CD4-positive, alpha-beta memory T cell (primary cell): Measurements from ENCODE around the gene DBF4. TPM values are rescaled to one million over a fixed set of nuclear protein-coding genes. Genes with fewer than 3 reads are reported as not detected.
"Not testable (repeated sequence)": the region's sequence is repeated elsewhere in the genome, so short reads cannot be mapped to it uniquely, and the experiment has no call there.

Experiments used
- CTCF ChIA-PET: fragments of 350-600 bp; sonication (Branson Sonifier 250); formaldehyde crosslinking; loops from one replicate; lab custom pipeline; 2021; ENCODE audit warnings: inconsistent platforms; ENCODE audit not compliant: partially characterized antibody; lab: Charles Lee
- POLR2A ChIA-PET: fragments of 350-600 bp; sonication (Branson Sonifier 250); formaldehyde crosslinking; loops from one replicate; lab custom pipeline; 2021; ENCODE audit not compliant: partially characterized antibody; lab: Charles Lee
- DNase-seq, 5 donors: peaks; one replicate each; pipeline versions ENCODE4 v3.0.0 to v3.0.0-alpha.2; 2020 to 2022; ENCODE audit warnings: mixed read lengths in 1 of 5
- H3K27ac ChIP-seq: one replicate; pipeline ENCODE4 v1.7.0; 2013; ENCODE audit warnings: low read depth, low read length
- H3K27me3 ChIP-seq: 2 replicates; pipeline ENCODE4 v1.7.0; 2013; ENCODE audit warnings: mild to moderate bottlenecking, low read length, moderate library complexity; ENCODE audit not compliant: insufficient read depth
- H3K36me3 ChIP-seq: 2 replicates; pipeline ENCODE4 v1.7.0; 2013; ENCODE audit warnings: mild to moderate bottlenecking, low read length, moderate library complexity; ENCODE audit not compliant: insufficient read depth
- H3K4me1 ChIP-seq: 2 replicates; pipeline ENCODE4 v1.7.0; 2013; ENCODE audit warnings: mild to moderate bottlenecking, low read length, moderate library complexity; ENCODE audit not compliant: insufficient read depth
- H3K4me3 ChIP-seq, 2 donors: one replicate each; pipeline ENCODE4 v1.7.0; 2013; ENCODE audit warnings: low read length in 2 of 2, mild to moderate bottlenecking in 1 of 2
- H3K9me3 ChIP-seq, 2 donors: one replicate each; pipeline ENCODE4 v1.7.0; 2013; ENCODE audit warnings: low read length in 2 of 2, control low read depth in 1 of 2; ENCODE audit not compliant: control insufficient read depth in 1 of 2
- H3K27ac Mint-ChIP-seq, 7 donors: one replicate each; pipeline ENCODE4 v1.8.0; 2020 to 2021; ENCODE audit warnings: mixed read lengths in 7 of 7, mild to moderate bottlenecking in 6 of 7, inconsistent platforms in 3 of 7, moderate library complexity in 3 of 7
- H3K27me3 Mint-ChIP-seq, 2 donors: one replicate each; pipeline ENCODE4 v1.8.0; 2020 to 2021; ENCODE audit warnings: mixed read lengths in 2 of 2
- H3K36me3 Mint-ChIP-seq, 2 donors: one replicate each; pipeline ENCODE4 v1.8.0; 2020 to 2021; ENCODE audit warnings: mixed read lengths in 2 of 2, inconsistent platforms in 1 of 2, mild to moderate bottlenecking in 1 of 2
- H3K4me1 Mint-ChIP-seq, 4 donors: one replicate each; pipeline ENCODE4 v1.8.0; 2020 to 2021; ENCODE audit warnings: mixed read lengths in 4 of 4, mild to moderate bottlenecking in 1 of 4
- H3K4me3 Mint-ChIP-seq, 8 donors: one replicate each; pipeline ENCODE4 v1.8.0; 2020 to 2021; ENCODE audit warnings: mixed read lengths in 8 of 8, mild to moderate bottlenecking in 7 of 8, moderate library complexity in 6 of 8, inconsistent platforms in 3 of 8
- H3K9me3 Mint-ChIP-seq, 8 donors: one replicate each; pipeline ENCODE4 v1.8.0; 2020 to 2021; ENCODE audit warnings: mixed read lengths in 8 of 8, mild to moderate bottlenecking in 5 of 8, inconsistent platforms in 3 of 8, moderate library complexity in 1 of 8
- intact Hi-C: fragments of 100-400 bp; cut with micrococcal nuclease; formaldehyde crosslinking; loops from one replicate; pipeline ENCODE4 v1.15.1; 2023
- polyA plus RNA-seq, 2 donors: library from polyadenylated mRNA; unstranded; fragments of 300-500 nt; fragmentation: Illumina TruSeq; gene quantifications; one replicate each; pipeline ENCODE4 v1.2.3, GENCODE V29; 2021
- total RNA-seq, 2 experiments: library from RNA; stranded (reverse); gene quantifications; one replicate each; pipeline ENCODE4 v1.2.3, GENCODE V29; 2021

DBF4 gene, protein sequence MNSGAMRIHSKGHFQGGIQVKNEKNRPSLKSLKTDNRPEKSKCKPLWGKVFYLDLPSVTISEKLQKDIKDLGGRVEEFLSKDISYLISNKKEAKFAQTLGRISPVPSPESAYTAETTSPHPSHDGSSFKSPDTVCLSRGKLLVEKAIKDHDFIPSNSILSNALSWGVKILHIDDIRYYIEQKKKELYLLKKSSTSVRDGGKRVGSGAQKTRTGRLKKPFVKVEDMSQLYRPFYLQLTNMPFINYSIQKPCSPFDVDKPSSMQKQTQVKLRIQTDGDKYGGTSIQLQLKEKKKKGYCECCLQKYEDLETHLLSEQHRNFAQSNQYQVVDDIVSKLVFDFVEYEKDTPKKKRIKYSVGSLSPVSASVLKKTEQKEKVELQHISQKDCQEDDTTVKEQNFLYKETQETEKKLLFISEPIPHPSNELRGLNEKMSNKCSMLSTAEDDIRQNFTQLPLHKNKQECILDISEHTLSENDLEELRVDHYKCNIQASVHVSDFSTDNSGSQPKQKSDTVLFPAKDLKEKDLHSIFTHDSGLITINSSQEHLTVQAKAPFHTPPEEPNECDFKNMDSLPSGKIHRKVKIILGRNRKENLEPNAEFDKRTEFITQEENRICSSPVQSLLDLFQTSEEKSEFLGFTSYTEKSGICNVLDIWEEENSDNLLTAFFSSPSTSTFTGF
- 10 to 100 TPM; 25.3 to 29.0 TPM for total RNA-seq
- polyA plus RNA-seq: 10 to 100 TPM; 26.9 to 29.1 TPM

DNA sequence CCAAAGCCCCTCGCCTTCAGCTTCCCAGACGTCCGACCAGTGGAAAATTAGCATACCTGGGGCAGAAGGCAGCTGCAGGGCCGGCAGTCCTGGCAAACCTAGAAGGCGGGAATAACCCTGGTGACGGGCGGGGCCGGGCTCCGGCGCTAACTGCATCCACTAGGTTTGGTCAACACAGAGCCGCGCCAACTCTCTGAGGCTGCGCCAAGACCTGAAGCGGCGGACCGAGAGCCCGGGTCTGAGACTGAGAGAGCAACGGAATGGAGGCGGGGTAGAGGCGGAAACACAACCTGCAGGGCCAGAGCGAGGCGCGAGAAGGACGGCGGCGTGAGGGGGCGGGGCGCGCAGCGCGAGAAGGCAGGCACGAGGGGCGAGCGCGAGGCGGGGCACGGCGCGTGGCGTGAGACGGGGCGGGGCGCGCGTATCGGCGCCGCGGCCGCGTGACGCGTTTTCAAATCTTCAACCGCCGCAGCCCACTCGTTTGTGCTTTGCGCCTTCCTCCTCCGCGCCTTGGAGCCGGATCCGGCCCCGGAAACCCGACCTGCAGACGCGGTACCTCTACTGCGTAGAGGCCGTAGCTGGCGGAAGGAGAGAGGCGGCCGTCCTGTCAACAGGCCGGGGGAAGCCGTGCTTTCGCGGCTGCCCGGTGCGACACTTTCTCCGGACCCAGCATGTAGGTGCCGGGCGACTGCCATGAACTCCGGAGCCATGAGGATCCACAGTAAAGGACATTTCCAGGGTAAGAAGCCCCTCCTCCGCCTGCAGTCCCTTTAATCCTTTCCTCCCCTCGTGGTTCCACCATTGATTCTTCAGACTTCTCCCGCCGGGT, at the start of gene DBF4, which contains the start of gene SLC25A40:
TSS of gene DBF4 (plus strand) at position 454 of the 829 bp plus-strand sequence. CDS start at position 694, 240 bp downstream.
TSS of gene SLC25A40 (minus strand) at position 321 of the 829 bp plus-strand sequence. CDS start 17,633 bp downstream, outside the sequence.
- Histone ChIP-seq H3K9me3 (no peaks in the 10 kb centered on the region), H3K4me1 (peaks cover 43% of the 10 kb centered on the region), H3K36me3 (no peaks in the 10 kb centered on the region), H3K27ac (peak within 1 kb of the TSS; percentile 91), H3K4me3 (peak within 1 kb of the TSS; percentile 79 to 80), H3K27me3 (no peaks in the 10 kb centered on the region)
- peak within 1 kb of the TSS; percentile 71 to 99 (median 97) for H3K27ac Mint-ChIP-seq
- no peaks in the 10 kb centered on the region for H3K27me3 Mint-ChIP-seq
- peaks cover 24 to 39% of the 10 kb centered on the region in 2 donors for H3K36me3 Mint-ChIP-seq
- CTCF ChIA-PET: interaction anchor here (1.0 to 1.4 kb wide), 3 partner anchors 10 to 344 kb away, joined by 3 to 10 read pairs (median 4); partner anchors contain the start of gene ADAM22
- H3K9me3 Mint-ChIP-seq: peaks cover 0 to 8% (median 4%) of the 10 kb centered on the region in 8 donors
- POLR2A ChIA-PET: interaction anchor here (1.0 to 3.2 kb wide), 8 partner anchors 12 to 724 kb away, joined by 3 to 22 read pairs (median 4); partner anchors contain the start of genes ADAM22, CROT, DMTF1 and TMEM243
- peak within 1 kb of the TSS; percentile 93 to 97 (median 95) for H3K4me3 Mint-ChIP-seq
- intact Hi-C loops: loop anchor here (1.0 to 5.0 kb wide), 8 partner anchors 23 to 724 kb away; partner anchors contain the start of genes ADAM22, CROT, DMTF1 and RUNDC3B
- DNase-seq: peak; percentile 91 to 96 (median 95)
- peaks cover 37 to 58% (median 46%) of the 10 kb centered on the region in 4 donors for H3K4me1 Mint-ChIP-seq

DNA sequence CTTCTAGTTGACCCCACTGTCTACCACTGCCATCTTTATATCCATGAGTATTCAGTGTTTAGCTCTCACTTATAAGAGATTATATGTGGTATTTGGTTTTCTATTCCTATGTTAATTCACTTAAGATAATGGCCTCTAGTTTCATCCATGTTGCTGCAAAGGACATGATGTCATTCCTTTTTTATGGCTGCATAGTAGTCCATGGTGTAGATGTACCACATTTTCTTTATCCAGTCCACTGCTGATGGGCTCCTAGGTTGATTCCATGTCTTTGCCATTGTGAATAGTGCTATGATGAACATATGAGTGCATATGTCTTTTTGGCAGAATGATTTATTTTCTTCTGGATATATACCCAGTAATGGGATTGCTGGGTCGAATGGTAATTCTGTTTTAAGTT, 47.9 kb upstream of the DBF4 start:
- H3K36me3 ChIP-seq, H3K4me3 Mint-ChIP-seq, DNase-seq, H3K27ac Mint-ChIP-seq, H3K4me3 ChIP-seq, H3K27me3 ChIP-seq, H3K27ac ChIP-seq, H3K4me1 ChIP-seq, H3K9me3 ChIP-seq, H3K4me1 Mint-ChIP-seq, H3K27me3 Mint-ChIP-seq, intact Hi-C loops, POLR2A ChIA-PET: not testable (repeated sequence)
- CTCF ChIA-PET: interaction anchor here (1.1 kb wide), 1 partner anchor 9 kb away, joined by 3 read pairs; no protein-coding TSS in a partner anchor
- peaks cover 16 to 17% of the 10 kb centered on the region in 2 donors for H3K36me3 Mint-ChIP-seq
- H3K9me3 Mint-ChIP-seq: peaks cover 3 to 41% (median 33%) of the 10 kb centered on the region in 8 donors

DNA sequence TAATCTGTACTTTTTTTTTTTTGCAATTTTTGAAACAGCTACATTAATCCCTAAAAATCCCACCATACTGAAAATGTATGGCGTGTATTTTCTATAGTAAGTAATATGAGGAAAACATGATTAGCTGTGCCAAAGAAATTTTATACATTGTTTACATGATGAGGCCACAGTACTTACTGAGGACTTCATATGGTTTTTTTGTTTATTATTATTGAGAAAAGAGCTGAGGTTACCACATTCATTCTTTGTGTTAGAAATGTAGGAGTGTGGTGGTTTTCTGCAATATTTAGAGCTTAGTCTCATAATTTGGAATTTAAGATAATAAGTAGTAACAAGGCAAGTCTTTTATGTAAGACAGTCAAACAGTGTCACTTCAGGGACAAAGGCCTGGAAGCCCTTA, 45.2 kb upstream of the DBF4 start:
- ChIA-PET POLR2A (no interaction called here), CTCF (no interaction called here)
- H3K9me3 Mint-ChIP-seq: peaks cover 0 to 19% (median 12%) of the 10 kb centered on the region in 8 donors
- H3K4me3 Mint-ChIP-seq: no peak overlapping the region
- no peaks in the 10 kb centered on the region for H3K9me3 ChIP-seq
- no peaks in the 10 kb centered on the region for H3K4me1 Mint-ChIP-seq
- H3K4me1 ChIP-seq: no peaks in the 10 kb centered on the region
- no peaks in the 10 kb centered on the region for H3K27me3 Mint-ChIP-seq
- intact Hi-C loops: no loop called here
- no peak overlapping the region for H3K27ac ChIP-seq
- peaks cover 17 to 21% of the 10 kb centered on the region in 2 donors for H3K36me3 Mint-ChIP-seq
- no peak for DNase-seq
- no peak overlapping the region for H3K27ac Mint-ChIP-seq
- no peak overlapping the region for H3K4me3 ChIP-seq
- no peaks in the 10 kb centered on the region for H3K27me3 ChIP-seq
- no peaks in the 10 kb centered on the region for H3K36me3 ChIP-seq

DNA sequence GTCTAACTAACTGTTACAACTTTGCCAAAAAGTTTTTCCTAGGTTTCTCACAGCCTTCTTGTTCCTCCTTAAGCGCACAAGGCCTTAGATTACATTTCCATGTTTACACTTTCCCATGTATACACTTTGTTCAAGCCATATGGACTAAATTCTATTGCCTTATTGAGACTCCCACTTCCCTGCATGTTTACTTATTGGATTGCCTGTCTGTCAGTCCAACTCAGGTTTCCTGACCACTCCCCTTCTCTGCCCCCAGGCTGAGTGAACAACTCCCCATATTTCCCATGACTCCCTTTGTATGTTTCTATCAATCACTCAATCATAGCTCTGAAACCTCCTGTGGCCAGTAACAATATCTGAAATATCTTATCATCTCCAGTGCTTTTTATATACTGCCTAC, 43.2 kb upstream of the DBF4 start:
- H3K36me3 ChIP-seq: no peaks in the 10 kb centered on the region
- no peaks in the 10 kb centered on the region for H3K27me3 ChIP-seq
- Mint-ChIP-seq H3K27ac (peak overlapping the region in 2 of 7 donors; percentile 38 to 72), H3K9me3 (peaks cover 0 to 12% (median 8%) of the 10 kb centered on the region in 8 donors), H3K4me1 (no peaks in the 10 kb centered on the region), H3K4me3 (no peak overlapping the region), H3K36me3 (peaks cover 17 to 22% of the 10 kb centered on the region in 2 donors), H3K27me3 (no peaks in the 10 kb centered on the region)
- no peak overlapping the region for H3K27ac ChIP-seq
- ChIA-PET POLR2A (interaction anchor here (0.7 kb wide), 1 partner anchor 42 kb away, joined by 3 read pairs; no protein-coding TSS in a partner anchor), CTCF (no interaction called here)
- no peak overlapping the region for H3K4me3 ChIP-seq
- no peaks in the 10 kb centered on the region for H3K4me1 ChIP-seq
- DNase-seq: no peak
- intact Hi-C loops: no loop called here
- no peaks in the 10 kb centered on the region for H3K9me3 ChIP-seq

DNA sequence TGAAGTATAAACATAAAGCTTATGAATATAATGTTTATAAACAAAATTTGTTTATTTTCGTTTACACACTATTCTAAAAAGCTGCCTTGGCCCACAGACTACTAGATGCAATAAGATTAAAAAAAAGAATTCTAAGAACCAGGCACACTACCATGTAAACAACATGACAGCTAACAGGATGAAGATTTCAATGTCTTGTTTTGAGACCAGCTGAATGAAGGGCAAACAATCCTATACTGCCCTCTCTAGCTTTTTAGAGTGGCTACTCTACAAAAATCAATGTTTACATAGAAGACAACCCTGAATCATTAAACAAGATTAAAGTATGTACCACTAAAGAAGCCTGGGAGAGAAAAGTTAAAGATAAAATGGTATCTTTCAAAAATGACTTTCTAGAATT, 38.7 kb upstream of the DBF4 start:
- H3K4me3 ChIP-seq: no peak overlapping the region
- no peaks in the 10 kb centered on the region for H3K9me3 Mint-ChIP-seq
- intact Hi-C loops: no loop called here
- ChIA-PET CTCF (interaction anchor here (0.8 to 0.9 kb wide), 2 partner anchors 10 to 49 kb away, joined by 3 to 4 read pairs; no protein-coding TSS in a partner anchor), POLR2A (no interaction called here)
- H3K27ac Mint-ChIP-seq: no peak overlapping the region
- no peaks in the 10 kb centered on the region for H3K4me1 Mint-ChIP-seq
- no peaks in the 10 kb centered on the region for H3K27me3 Mint-ChIP-seq
- H3K36me3 ChIP-seq: no peaks in the 10 kb centered on the region
- H3K4me1 ChIP-seq: no peaks in the 10 kb centered on the region
- peaks cover 16 to 26% of the 10 kb centered on the region in 2 donors for H3K36me3 Mint-ChIP-seq
- H3K27ac ChIP-seq: no peak overlapping the region
- no peak for DNase-seq
- H3K27me3 ChIP-seq: no peaks in the 10 kb centered on the region
- no peaks in the 10 kb centered on the region for H3K9me3 ChIP-seq
- no peak overlapping the region for H3K4me3 Mint-ChIP-seq

DNA sequence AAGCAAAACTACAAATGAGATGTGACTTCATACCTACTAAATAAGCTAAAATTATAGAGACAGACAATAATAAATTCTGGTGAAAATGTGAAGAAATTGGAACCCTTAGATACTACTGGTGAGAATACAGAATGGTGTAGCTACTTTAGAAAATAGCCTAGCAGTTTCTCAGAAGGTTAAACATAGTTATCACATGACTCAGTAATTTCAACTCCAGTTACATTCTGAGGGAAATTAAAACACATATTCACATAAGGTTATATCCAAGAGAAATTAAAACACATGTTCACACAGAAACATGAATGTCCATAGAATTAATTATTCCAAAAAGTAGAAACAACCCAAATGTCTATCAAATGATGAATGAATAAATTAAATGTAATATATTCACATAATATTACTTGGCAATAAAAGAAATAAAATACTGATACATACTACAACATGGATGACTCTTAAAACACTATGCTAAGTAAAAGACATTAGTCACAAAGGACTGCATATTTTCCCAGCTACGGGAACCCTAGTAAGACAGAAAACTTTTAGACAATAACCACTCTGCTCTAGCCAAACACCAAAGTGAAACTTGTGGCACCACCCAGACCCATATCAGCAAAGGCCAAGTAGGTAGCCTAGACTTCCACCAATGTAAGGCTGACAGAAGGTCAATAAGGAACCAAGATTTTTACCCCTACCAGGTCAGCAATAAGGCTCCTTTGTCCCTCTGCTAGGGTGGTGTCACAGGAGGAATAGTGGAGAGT, 25.3 kb upstream of the DBF4 start:
- peaks cover 8% of the 10 kb centered on the region for H3K4me1 ChIP-seq
- H3K9me3 ChIP-seq: no peaks in the 10 kb centered on the region
- Mint-ChIP-seq H3K27ac (peak overlapping the region in 2 of 7 donors; percentile 20 to 74), H3K9me3 (no peaks in the 10 kb centered on the region), H3K27me3 (no peaks in the 10 kb centered on the region), H3K36me3 (peaks cover 30 to 35% of the 10 kb centered on the region in 2 donors), H3K4me1 (peaks cover 0 to 11% (median 3%) of the 10 kb centered on the region in 4 donors), H3K4me3 (no peak overlapping the region)
- peaks cover 10% of the 10 kb centered on the region for H3K36me3 ChIP-seq
- DNase-seq: no peak
- CTCF ChIA-PET: interaction anchor here (0.8 to 1.4 kb wide), 2 partner anchors 10 to 37 kb away, joined by 3 to 6 read pairs; no protein-coding TSS in a partner anchor
- POLR2A ChIA-PET: no interaction called here
- no peak overlapping the region for H3K27ac ChIP-seq
- H3K27me3 ChIP-seq: no peaks in the 10 kb centered on the region
- intact Hi-C loops: no loop called here
- no peak overlapping the region for H3K4me3 ChIP-seq
